NCI-H748 treated with DMSO at 0.1 percent for 48 hours (cell line): ENCODE measurements around the gene SLC7A10.
A peak's percentile ranks its signal among the peaks of the same experiment; 100 is the strongest.
"Not testable (repeated sequence)": the region's sequence is repeated elsewhere in the genome, so short reads cannot be mapped to it uniquely, and the experiment has no call there.

Source experiments
- DNase-seq: peaks from one replicate; lab custom pipeline; 2025; lab: John Stamatoyannopoulos, UW

SLC7A10 gene

GRCh38 chr19:33201473-33201872 lies 24.2 kb downstream of the SLC7A10 start:
- no peak for DNase-seq

GRCh38 chr19:33199441-33200265 lies 26.0 kb downstream of the SLC7A10 start:
- no peak for DNase-seq

GRCh38 chr19:33198169-33198568 lies 27.5 kb downstream of the SLC7A10 start:
- no peak for DNase-seq

- DNase-seq, result no peak
Observed at GRCh38 chr19:33197591-33198000, 28.1 kb downstream of the SLC7A10 start.

- no peak for DNase-seq
Observed at GRCh38 chr19:33196446-33197193, 29.0 kb downstream of the SLC7A10 start.

- DNase-seq, result no peak
Observed at GRCh38 chr19:33195645-33196347, 29.9 kb downstream of the SLC7A10 start.

- DNase-seq, result no peak
Observed at GRCh38 chr19:33194886-33195644, 30.6 kb downstream of the SLC7A10 start.

GRCh38 chr19:33194532-33194885 lies 31.1 kb downstream of the SLC7A10 start:
- no peak for DNase-seq

- DNase-seq, result peak; percentile 18
Observed at GRCh38 chr19:33193865-33194362, 31.7 kb downstream of the SLC7A10 start, which contains the start of gene LRP3. Gene LRP3 (plus strand): TSS chr19:33194330. CDS start chr19:33194786, 456 bp downstream.

GRCh38 chr19:33193269-33193864 lies 32.3 kb downstream of the SLC7A10 start:
- no peak for DNase-seq

- peak; percentile 7 for DNase-seq
Observed at GRCh38 chr19:33192010-33192409, 33.6 kb downstream of the SLC7A10 start.

GRCh38 chr19:33191501-33191900 lies 34.1 kb downstream of the SLC7A10 start:
- DNase-seq, result no peak

GRCh38 chr19:33191092-33191491 lies 34.6 kb downstream of the SLC7A10 start:
- DNase-seq, result not testable (repeated sequence)

GRCh38 chr19:33189453-33189852 lies 36.2 kb downstream of the SLC7A10 start:
- DNase-seq, result no peak

- no peak for DNase-seq
Observed at GRCh38 chr19:33187183-33187540, 38.5 kb downstream of the SLC7A10 start.

- no peak for DNase-seq
Observed at GRCh38 chr19:33186431-33187182, 39.0 kb downstream of the SLC7A10 start.

GRCh38 chr19:33177417-33177979 lies 48.2 kb downstream of the SLC7A10 start:
- no peak for DNase-seq

GRCh38 chr19:33176670-33177416 lies 48.8 kb downstream of the SLC7A10 start:
- DNase-seq, result peak; percentile 98

GRCh38 chr19:33175886-33176669 lies 49.6 kb downstream of the SLC7A10 start:
- DNase-seq, result peak; percentile 47
